GM23338 (cell line): Measurements from ENCODE around the gene SLC6A1. TPM values are rescaled to one million over a fixed set of nuclear protein-coding genes. Genes with fewer than 3 reads are reported as not detected.

Experiments
- ATAC-seq: fragments of 200-7000 bp; cut with Tn5 transposase; 3 replicates; pipeline ENCODE4 v1.9.1; 2020
- DNase-seq: peaks from one replicate; pipeline ENCODE4 v3.0.0-alpha.2; 2015; ENCODE audit warnings: low spot score
- H2AFZ ChIP-seq: fragments of 200-600 bp; sonication (generic); 2 replicates; pipeline ENCODE4 v1.8.0; 2016; ENCODE audit warnings: antibody characterized with exemption, mild to moderate bottlenecking, moderate library complexity
- H3F3A ChIP-seq: fragments of 200-600 bp; sonication (generic); replicated peaks from 2 replicates; pipeline ENCODE4 v1.8.0; 2017; ENCODE audit warnings: antibody characterized with exemption, mixed run types, low read depth
- H3K27ac ChIP-seq: fragments of 200-600 bp; sonication (generic); 2 replicates; pipeline ENCODE4 v1.6.1; 2016; ENCODE audit warnings: low read depth
- H3K27me3 ChIP-seq: fragments of 200-600 bp; sonication (generic); 2 replicates; pipeline ENCODE4 v1.8.0; 2016; ENCODE audit warnings: mild to moderate bottlenecking, mixed run types, moderate library complexity; ENCODE audit not compliant: insufficient read depth
- H3K36me3 ChIP-seq: fragments of 200-600 bp; sonication (generic); 2 replicates; pipeline ENCODE4 v1.8.0; 2016; ENCODE audit warnings: mild to moderate bottlenecking; ENCODE audit not compliant: insufficient read depth
- H3K4me1 ChIP-seq: fragments of 200-600 bp; sonication (generic); 2 replicates; pipeline ENCODE4 v1.8.0; 2016; ENCODE audit warnings: mild to moderate bottlenecking, moderate library complexity; ENCODE audit not compliant: insufficient read depth
- H3K4me2 ChIP-seq: fragments of 200-600 bp; sonication (generic); 2 replicates; pipeline ENCODE4 v1.7.1; 2017; ENCODE audit warnings: mixed run types
- H3K4me3 ChIP-seq: fragments of 200-600 bp; sonication (generic); 2 replicates; pipeline ENCODE4 v1.6.1; 2016; ENCODE audit warnings: mixed run types
- H3K79me2 ChIP-seq: fragments of 200-600 bp; sonication (generic); replicated peaks from 2 replicates; pipeline ENCODE4 v1.8.0; 2017; ENCODE audit warnings: mild to moderate bottlenecking; ENCODE audit not compliant: insufficient read depth
- H3K9me2 ChIP-seq: fragments of 200-600 bp; sonication (generic); 2 replicates; pipeline ENCODE4 v1.8.0; 2017; ENCODE audit not compliant: insufficient read depth
- H4K20me1 ChIP-seq: fragments of 200-600 bp; sonication (generic); replicated peaks from 2 replicates; pipeline ENCODE4 v1.8.0; 2017; ENCODE audit warnings: mild to moderate bottlenecking; ENCODE audit not compliant: insufficient read depth
- H3K27ac Mint-ChIP-seq: 2 replicates; pipeline ENCODE4 v1.8.0; 2020; ENCODE audit warnings: inconsistent platforms, mild to moderate bottlenecking, moderate library complexity, mixed read lengths
- H3K27me3 Mint-ChIP-seq: 3 replicates; pipeline ENCODE4 v1.8.0; 2022; ENCODE audit warnings: low read depth, mild to moderate bottlenecking, moderate library complexity, mixed read lengths, inconsistent platforms; ENCODE audit not compliant: insufficient read depth, poor library complexity
- H3K36me3 Mint-ChIP-seq: 3 replicates; pipeline ENCODE4 v1.8.0; 2021; ENCODE audit warnings: low read depth, mild to moderate bottlenecking, inconsistent platforms, moderate library complexity, mixed read lengths
- H3K4me1 Mint-ChIP-seq: 3 replicates; pipeline ENCODE4 v1.8.0; 2020; ENCODE audit warnings: mild to moderate bottlenecking, inconsistent platforms, mixed read lengths
- H3K4me3 Mint-ChIP-seq: 3 replicates; pipeline ENCODE4 v1.8.0; 2021; ENCODE audit warnings: moderate library complexity, mild to moderate bottlenecking, inconsistent platforms, mixed read lengths
- H3K9me3 Mint-ChIP-seq: 3 replicates; pipeline ENCODE4 v1.8.0; 2020; ENCODE audit warnings: moderate library complexity, mild to moderate bottlenecking, inconsistent platforms, mixed read lengths
- CREB1 ChIP-seq: fragments of 250-450 bp; sonication (Bioruptor Pico); IDR thresholded peaks from 2 replicates; pipeline ENCODE4 v1.5.0; 2020; ENCODE audit warnings: low read depth, mild to moderate bottlenecking, moderate library complexity
- ETS1 ChIP-seq: IDR thresholded peaks from 2 replicates; pipeline ENCODE4 v1.6.1; 2016; ENCODE audit warnings: antibody characterized with exemption
- JUNB ChIP-seq: IDR thresholded peaks from one replicate; pipeline ENCODE4 v1.6.1; 2016; ENCODE audit warnings: antibody characterized with exemption; ENCODE audit not compliant: unreplicated experiment
- NANOG ChIP-seq: IDR thresholded peaks from 2 replicates; pipeline ENCODE4 v1.6.1; 2016; ENCODE audit warnings: antibody characterized with exemption, borderline replicate concordance
- POLR2AphosphoS5 ChIP-seq: IDR thresholded peaks from 2 replicates; pipeline ENCODE4 v1.6.1; 2016; ENCODE audit warnings: antibody characterized with exemption, low read depth
- REST ChIP-seq: IDR thresholded peaks from one replicate; pipeline ENCODE4 v1.6.1; 2018; ENCODE audit warnings: antibody characterized with exemption; ENCODE audit not compliant: unreplicated experiment
- ZNF114 ChIP-seq: fragments of 250-450 bp; sonication (Bioruptor Pico); IDR thresholded peaks from 2 replicates; pipeline ENCODE4 v1.5.0; 2020; ENCODE audit warnings: mild to moderate bottlenecking, moderate library complexity
- ZNF331 ChIP-seq: fragments of 250-450 bp; sonication (Bioruptor Pico); IDR thresholded peaks from 2 replicates; pipeline ENCODE4 v1.5.0; 2020; ENCODE audit warnings: low read depth, mild to moderate bottlenecking, moderate library complexity
- ZNF462 ChIP-seq: fragments of 250-450 bp; sonication (Bioruptor Pico); IDR thresholded peaks from 2 replicates; pipeline ENCODE4 v1.5.0; 2020; ENCODE audit warnings: mild to moderate bottlenecking, moderate library complexity
- polyA plus RNA-seq: library from polyadenylated mRNA; unstranded; fragments of >200 nt; fragmentation: Nextera tagmentation; extraction: Ambion mirVana; gene quantifications from 2 replicates; pipeline ENCODE4 v1.2.1, GENCODE V29; 2016
- total RNA-seq: library from RNA; depleted of rRNA; stranded (reverse); fragments of >200 nt; shearing (Covaris generic); gene quantifications from 2 replicates; pipeline ENCODE4 v1.2.3, GENCODE V29; 2014

The SLC6A1 gene
- total and polyA plus RNA-seq, 2 experiments from 2014 or later: 0.16 to 0.28 TPM

DNA sequence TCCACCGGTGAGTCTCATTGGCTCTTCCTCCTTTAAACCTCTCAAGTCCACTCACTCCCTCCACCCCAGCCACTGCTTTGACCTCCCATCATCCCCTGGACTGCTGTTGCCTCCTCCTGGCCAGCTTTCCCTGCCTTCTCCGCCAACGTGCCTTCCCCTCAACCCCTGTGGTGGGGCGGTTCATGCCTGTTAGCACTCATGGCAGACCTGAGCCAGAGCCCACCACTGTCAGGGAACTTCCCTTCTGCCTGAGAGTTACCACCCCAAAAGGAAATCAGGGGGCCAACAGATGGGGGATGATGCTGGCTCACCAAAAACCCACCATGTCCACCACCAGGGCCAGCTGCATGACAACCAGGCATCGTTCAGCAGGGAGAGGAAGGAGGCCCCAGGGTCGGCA, 44.2 kb upstream of the SLC6A1 start:
- Mint-ChIP-seq H3K27me3 (peaks cover 6% of the 10 kb centered on the region), H3K9me3 (no peaks in the 10 kb centered on the region; the same call in 2 of the 3 replicates)

More for the DNA sequence above, 44.2 kb upstream of the SLC6A1 start:
- H3K36me3 Mint-ChIP-seq: no peaks in the 10 kb centered on the region
- no peak for DNase-seq
- H2AFZ ChIP-seq: no peak overlapping the region
- no peak for ATAC-seq
- no peaks in the 10 kb centered on the region for H3K4me1 ChIP-seq
- H3K4me1 Mint-ChIP-seq: peaks cover 5% of the 10 kb centered on the region; the same call in 2 of the 3 replicates
- no peaks in the 10 kb centered on the region for H3K79me2 ChIP-seq
- H3K36me3 ChIP-seq: no peaks in the 10 kb centered on the region
- H3F3A ChIP-seq: no peaks in the 10 kb centered on the region
- H3K4me3 ChIP-seq: no peak overlapping the region
- no peaks in the 10 kb centered on the region for H3K9me2 ChIP-seq
- no peak overlapping the region for H3K27ac ChIP-seq
- no peak overlapping the region for H3K4me2 ChIP-seq
- no peak overlapping the region for H3K27ac Mint-ChIP-seq
- H4K20me1 ChIP-seq: no peaks in the 10 kb centered on the region
- no peaks in the 10 kb centered on the region for H3K27me3 ChIP-seq
- no peak overlapping the region for H3K4me3 Mint-ChIP-seq
- TF ChIP-seq JUNB: no peak
- TF ChIP-seq ETS1: no peak
- no peak for TF ChIP-seq NANOG
- TF ChIP-seq ZNF331 (CRISPR knock-in tag): no peak
- TF ChIP-seq ZNF462: no peak
- TF ChIP-seq ZNF114: no peak
- no peak for TF ChIP-seq POLR2AphosphoS5
- no peak for TF ChIP-seq REST
- no peak for TF ChIP-seq CREB1 (CRISPR knock-in tag)
